Endodermal cell (in vitro differentiated cells): Measurements from ENCODE around the gene SEMG2. TPM values are rescaled to one million over a fixed set of nuclear protein-coding genes. Genes with fewer than 3 reads are reported as not detected.

Experiments used
- DNase-seq: peaks from one replicate; pipeline ENCODE4 v3.0.0-alpha.2; 2017
- H3K27ac ChIP-seq: 2 replicates; pipeline ENCODE4 v1.5.1; 2013; ENCODE audit warnings: mild to moderate bottlenecking, low read depth, low read length, moderate library complexity
- H3K27me3 ChIP-seq: 2 replicates; pipeline ENCODE4 v1.6.1; 2013; ENCODE audit warnings: mild to moderate bottlenecking, low read length, moderate library complexity; ENCODE audit not compliant: insufficient read depth, control insufficient read depth, poor library complexity, severe bottlenecking
- H3K36me3 ChIP-seq: 2 replicates; pipeline ENCODE4 v1.7.0; 2013; ENCODE audit warnings: mild to moderate bottlenecking, low read length, moderate library complexity; ENCODE audit not compliant: control insufficient read depth, insufficient read depth
- H3K4me1 ChIP-seq: one replicate; pipeline ENCODE4 v1.7.0; 2013; ENCODE audit warnings: low read length; ENCODE audit not compliant: control insufficient read depth, insufficient read depth
- H3K4me3 ChIP-seq: 2 replicates; pipeline ENCODE4 v1.5.1; 2013; ENCODE audit warnings: mild to moderate bottlenecking, low read length, moderate library complexity
- H3K9ac ChIP-seq: 2 replicates; pipeline ENCODE4 v1.6.1; 2013; ENCODE audit warnings: mild to moderate bottlenecking, low read length, moderate library complexity; ENCODE audit not compliant: poor library complexity, severe bottlenecking; ENCODE audit errors: extremely low read depth
- H3K9me3 ChIP-seq: 2 replicates; pipeline ENCODE4 v1.6.1; 2013; ENCODE audit warnings: mild to moderate bottlenecking, low read length, moderate library complexity; ENCODE audit not compliant: control insufficient read depth
- H3K27ac Mint-ChIP-seq: 2 replicates; pipeline ENCODE4 v1.8.0; 2020; ENCODE audit warnings: mixed read lengths
- H3K27me3 Mint-ChIP-seq: 2 replicates; pipeline ENCODE4 v1.8.0; 2021; ENCODE audit warnings: mild to moderate bottlenecking, mixed read lengths; ENCODE audit not compliant: insufficient read depth
- H3K36me3 Mint-ChIP-seq: 2 replicates; pipeline ENCODE4 v1.8.0; 2020; ENCODE audit warnings: low read depth, mixed read lengths
- H3K4me1 Mint-ChIP-seq: 2 replicates; pipeline ENCODE4 v1.8.0; 2020; ENCODE audit warnings: mixed read lengths
- H3K4me3 Mint-ChIP-seq: 2 replicates; pipeline ENCODE4 v1.8.0; 2020; ENCODE audit warnings: mild to moderate bottlenecking, moderate library complexity, mixed read lengths
- H3K9me3 Mint-ChIP-seq: 2 replicates; pipeline ENCODE4 v1.8.0; 2020; ENCODE audit warnings: mild to moderate bottlenecking, mixed read lengths
- WGBS, 2 experiments: methylation state at CpG; one replicate each; pipeline versions ENCODE4 v1.1.5 to v1.1.7; 2013; ENCODE audit warnings: missing lambda C conversion rate in 2 of 2, mixed read lengths in 1 of 2; ENCODE audit not compliant: insufficient coverage in 1 of 2, insufficient read length in 1 of 2; 5-methylcytosine and 5-hydroxymethylcytosine counted together
- total RNA-seq, 2 donors: library from RNA; stranded (reverse); fragmentation: NEBNext Ultra II Directional in 1 of 2; extraction: Animal tissue kit (Norgen Biotek cat#: 25700) in 1 of 2; gene quantifications; 2 replicates in 1 of 2; 3 replicates in 1 of 2; pipeline ENCODE4 v1.2.1, GENCODE V29; 2021
- TF ChIP-seq, protein P1 (sequence below): fragments of 200-600 bp; sonication (generic); conservative IDR thresholded peaks from 2 replicates; pipeline ENCODE4 v1.5.0; 2021; ENCODE audit warnings: antibody characterized with exemption, mild to moderate bottlenecking

Gene SEMG2
- total RNA-seq, 2 donors from 2014 or later = not detected

DNA sequence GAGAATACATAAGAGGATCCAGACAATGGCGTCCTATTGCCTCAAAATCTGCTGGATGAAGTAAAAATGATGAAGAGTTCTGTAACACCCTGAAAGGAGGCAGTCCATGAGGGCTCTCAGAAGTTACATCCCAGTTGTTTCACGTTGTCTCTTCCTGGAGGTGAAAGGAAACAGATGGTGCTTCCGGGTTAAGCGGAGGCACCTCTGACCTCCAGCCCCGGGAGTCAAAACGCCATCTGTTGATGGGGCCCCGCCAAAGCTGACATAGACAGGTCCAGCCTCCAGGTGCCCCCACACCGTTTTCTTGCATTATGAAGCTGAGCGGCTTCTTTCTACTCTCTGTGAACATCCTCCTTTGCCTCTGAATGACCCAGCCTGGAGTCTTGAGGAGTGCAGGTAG, 9.5 kb downstream of the SEMG2 start:
- H3K9me3 ChIP-seq = peaks cover 5% of the 10 kb centered on the region

DNA sequence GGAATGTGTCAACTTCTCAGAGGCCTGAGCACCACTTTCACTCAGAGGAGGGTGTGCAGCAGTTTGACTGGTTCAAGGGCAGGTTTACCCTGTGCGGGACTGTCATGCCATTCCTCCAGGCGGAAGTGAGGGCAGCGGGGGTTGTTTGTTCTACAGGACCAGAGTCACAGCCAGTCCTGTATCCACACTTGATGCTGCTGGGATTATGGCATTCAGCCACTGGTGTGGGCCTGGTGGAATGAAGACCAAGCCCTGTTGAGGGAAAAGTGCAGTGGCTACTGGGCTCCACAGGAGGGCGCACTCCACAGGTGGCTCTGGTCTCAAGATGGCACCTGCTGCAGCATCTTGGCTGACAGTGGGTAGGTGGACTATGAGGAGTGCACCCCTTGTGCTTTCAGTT, 14.8 kb downstream of the SEMG2 start:
- H3K27me3 ChIP-seq = peaks cover 7% of the 10 kb centered on the region
- Mint-ChIP-seq H3K27me3 (peaks cover 10% of the 10 kb centered on the region), H3K4me3 (no peak overlapping the region), H3K27ac (no peak overlapping the region), H3K9me3 (no peaks in the 10 kb centered on the region), H3K4me1 (no peaks in the 10 kb centered on the region), H3K36me3 (no peaks in the 10 kb centered on the region)
- TF ChIP-seq, protein P1, sequence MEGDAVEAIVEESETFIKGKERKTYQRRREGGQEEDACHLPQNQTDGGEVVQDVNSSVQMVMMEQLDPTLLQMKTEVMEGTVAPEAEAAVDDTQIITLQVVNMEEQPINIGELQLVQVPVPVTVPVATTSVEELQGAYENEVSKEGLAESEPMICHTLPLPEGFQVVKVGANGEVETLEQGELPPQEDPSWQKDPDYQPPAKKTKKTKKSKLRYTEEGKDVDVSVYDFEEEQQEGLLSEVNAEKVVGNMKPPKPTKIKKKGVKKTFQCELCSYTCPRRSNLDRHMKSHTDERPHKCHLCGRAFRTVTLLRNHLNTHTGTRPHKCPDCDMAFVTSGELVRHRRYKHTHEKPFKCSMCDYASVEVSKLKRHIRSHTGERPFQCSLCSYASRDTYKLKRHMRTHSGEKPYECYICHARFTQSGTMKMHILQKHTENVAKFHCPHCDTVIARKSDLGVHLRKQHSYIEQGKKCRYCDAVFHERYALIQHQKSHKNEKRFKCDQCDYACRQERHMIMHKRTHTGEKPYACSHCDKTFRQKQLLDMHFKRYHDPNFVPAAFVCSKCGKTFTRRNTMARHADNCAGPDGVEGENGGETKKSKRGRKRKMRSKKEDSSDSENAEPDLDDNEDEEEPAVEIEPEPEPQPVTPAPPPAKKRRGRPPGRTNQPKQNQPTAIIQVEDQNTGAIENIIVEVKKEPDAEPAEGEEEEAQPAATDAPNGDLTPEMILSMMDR = peak; percentile 89
- peak; percentile 86 for DNase-seq
- H3K36me3 ChIP-seq = no peaks in the 10 kb centered on the region
- no peak overlapping the region for H3K4me3 ChIP-seq
- no peak overlapping the region for H3K9ac ChIP-seq
- peaks cover 5% of the 10 kb centered on the region for H3K9me3 ChIP-seq
- no peaks in the 10 kb centered on the region for H3K4me1 ChIP-seq
- 77 to 100% methylated on average over 1 to 4 of the region's 4 CpGs for WGBS, 2 experiments
- H3K27ac ChIP-seq = no peak overlapping the region

More for the DNA sequence above, 9.5 kb downstream of the SEMG2 start:
- no peaks in the 10 kb centered on the region for H3K4me1 ChIP-seq
- Mint-ChIP-seq H3K27ac (no peak overlapping the region), H3K9me3 (no peaks in the 10 kb centered on the region), H3K27me3 (peaks cover 33% of the 10 kb centered on the region), H3K4me1 (no peaks in the 10 kb centered on the region), H3K36me3 (no peaks in the 10 kb centered on the region), H3K4me3 (no peak overlapping the region)
- no peak for DNase-seq
- H3K4me3 ChIP-seq = no peak overlapping the region
- no peak overlapping the region for H3K27ac ChIP-seq
- peaks cover 11% of the 10 kb centered on the region for H3K27me3 ChIP-seq
- TF ChIP-seq, protein P1 = no peak
- H3K9ac ChIP-seq = no peak overlapping the region
- H3K36me3 ChIP-seq = no peaks in the 10 kb centered on the region
- 93% methylated on average over 5 to 9 of the region's 9 CpGs for WGBS, 2 experiments

DNA sequence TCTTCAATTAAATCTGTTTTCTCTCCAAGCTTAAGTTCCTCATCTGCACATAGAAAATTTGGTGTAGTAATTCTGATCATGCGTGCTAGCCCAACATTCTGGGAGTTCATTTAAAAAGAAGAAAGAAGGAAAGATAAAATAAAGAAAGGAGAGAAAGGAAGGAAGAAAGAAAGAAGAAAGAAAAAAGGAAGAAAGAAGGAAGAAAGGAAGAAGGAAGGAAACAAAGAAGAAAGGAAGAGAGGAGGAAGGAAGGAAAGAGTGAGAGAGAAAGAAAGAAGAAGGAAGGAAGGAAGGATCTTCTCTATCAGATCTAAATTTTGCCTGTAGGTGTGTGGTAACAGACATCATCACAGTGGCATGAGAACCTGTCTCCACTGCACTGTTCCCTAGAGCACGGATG, 17.0 kb downstream of the SEMG2 start:
- Histone ChIP-seq H3K9ac (no peak overlapping the region), H3K4me1 (no peaks in the 10 kb centered on the region), H3K36me3 (no peaks in the 10 kb centered on the region), H3K4me3 (no peak overlapping the region), H3K9me3 (peaks cover 5% of the 10 kb centered on the region), H3K27me3 (peaks cover 24% of the 10 kb centered on the region), H3K27ac (no peak overlapping the region)
- no peaks in the 10 kb centered on the region for H3K4me1 Mint-ChIP-seq
- H3K27ac Mint-ChIP-seq = no peak overlapping the region
- DNase-seq = no peak
- TF ChIP-seq, protein P1 = no peak
- no peak overlapping the region for H3K4me3 Mint-ChIP-seq
- no peaks in the 10 kb centered on the region for H3K36me3 Mint-ChIP-seq
- WGBS, 2 experiments = 94 to 100% methylated on average over 1 to 2 of the region's 2 CpGs
- peaks cover 20% of the 10 kb centered on the region for H3K27me3 Mint-ChIP-seq
- H3K9me3 Mint-ChIP-seq = no peaks in the 10 kb centered on the region
